ENCODE measurements around the gene UTS2. TPM values are rescaled to one million over a fixed set of nuclear protein-coding genes. Genes with fewer than 3 reads are reported as not detected.

The UTS2 gene
- total RNA-seq, result not detected

- no peak for ATAC-seq
Measured at GRCh38 chr1:7852804-7853683, at the start of gene UTS2. TSS of gene UTS2 (minus strand) at chr1:7853065. CDS start at chr1:7853003, 62 bp downstream.

DNA sequence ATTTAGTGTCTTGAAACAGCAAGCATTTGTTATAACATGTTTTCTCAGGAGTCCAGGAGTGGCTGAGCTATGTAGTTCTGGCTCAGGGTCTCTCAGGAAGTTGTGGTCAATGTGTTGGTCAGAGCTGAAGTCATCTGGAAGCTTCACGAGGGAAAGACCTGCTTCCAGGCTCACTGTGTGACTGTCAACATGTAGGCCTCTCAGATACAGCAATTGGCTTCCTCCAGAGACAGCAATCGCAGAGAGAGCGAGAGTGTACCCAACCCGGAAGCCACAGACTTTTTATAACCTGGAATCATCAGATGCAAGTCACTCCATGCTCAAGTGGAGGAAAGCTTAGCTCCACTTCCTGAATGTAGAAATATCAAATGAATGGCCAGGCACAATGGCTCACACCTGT, 46.9 kb upstream of the UTS2 start:
- ATAC-seq, result no peak

DNA sequence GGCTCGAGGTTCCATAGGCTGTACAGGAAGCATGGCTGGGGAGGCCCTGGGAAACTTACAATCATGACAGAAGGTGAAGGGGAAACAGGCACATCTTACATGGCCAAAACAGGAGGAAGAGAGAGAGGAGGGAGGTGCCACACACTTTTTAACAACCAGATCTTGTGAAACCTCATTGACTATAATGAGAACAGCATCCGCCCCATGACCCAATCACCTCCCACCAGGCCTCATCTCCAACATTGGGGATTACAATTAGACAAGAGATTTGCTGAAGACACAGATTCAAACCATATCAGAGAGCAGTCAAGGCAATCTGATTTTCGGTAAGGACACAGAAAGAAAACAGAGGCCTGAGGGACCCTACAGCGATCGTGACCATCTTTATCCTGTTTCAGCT, 46.1 kb upstream of the UTS2 start:
- no peak for ATAC-seq

GRCh38 chr1:7896994-7897393, 44.1 kb upstream of the UTS2 start:
- ATAC-seq, result no peak

- ATAC-seq, result no peak
Measured at GRCh38 chr1:7893529-7894180, 40.8 kb upstream of the UTS2 start.

DNA sequence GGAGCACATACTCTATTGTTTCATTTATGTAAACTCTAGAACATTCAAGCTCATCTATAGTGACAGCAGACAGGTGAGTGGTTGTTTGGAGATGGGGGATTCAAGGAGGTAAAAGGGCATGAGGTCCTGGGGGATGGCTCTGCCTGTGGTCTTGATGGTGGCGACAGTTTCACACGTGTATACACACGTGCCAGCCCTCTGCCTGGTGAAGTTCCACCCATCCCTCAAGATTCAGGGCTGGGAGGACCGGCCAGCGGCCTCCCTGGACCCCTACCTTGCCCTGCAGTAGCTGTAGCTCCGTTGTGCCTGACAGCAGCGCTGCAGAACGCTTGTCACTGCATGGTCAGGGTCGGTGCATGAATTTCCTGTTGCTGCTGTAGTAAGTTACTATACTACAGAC, 38.9 kb upstream of the UTS2 start:
- ATAC-seq, result no peak

DNA sequence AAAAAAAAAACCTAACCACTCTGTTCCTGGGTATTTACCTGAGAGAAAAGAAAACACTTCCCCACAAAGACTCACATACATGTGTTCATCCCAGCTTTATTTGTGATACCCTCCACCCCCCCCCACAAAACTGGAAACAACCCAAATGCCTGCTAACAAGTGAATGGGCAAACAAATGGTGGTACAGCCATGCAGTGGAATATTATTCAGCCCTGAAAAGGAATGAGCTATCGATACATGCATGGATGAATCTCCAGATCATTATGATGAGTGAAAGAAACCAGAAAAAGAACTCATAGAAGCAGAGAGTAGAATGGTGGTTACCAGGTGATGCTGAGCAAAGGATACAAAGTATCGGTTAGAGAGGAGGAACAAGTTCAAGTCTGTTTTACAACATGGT, 38.0 kb upstream of the UTS2 start:
- no peak for ATAC-seq

DNA sequence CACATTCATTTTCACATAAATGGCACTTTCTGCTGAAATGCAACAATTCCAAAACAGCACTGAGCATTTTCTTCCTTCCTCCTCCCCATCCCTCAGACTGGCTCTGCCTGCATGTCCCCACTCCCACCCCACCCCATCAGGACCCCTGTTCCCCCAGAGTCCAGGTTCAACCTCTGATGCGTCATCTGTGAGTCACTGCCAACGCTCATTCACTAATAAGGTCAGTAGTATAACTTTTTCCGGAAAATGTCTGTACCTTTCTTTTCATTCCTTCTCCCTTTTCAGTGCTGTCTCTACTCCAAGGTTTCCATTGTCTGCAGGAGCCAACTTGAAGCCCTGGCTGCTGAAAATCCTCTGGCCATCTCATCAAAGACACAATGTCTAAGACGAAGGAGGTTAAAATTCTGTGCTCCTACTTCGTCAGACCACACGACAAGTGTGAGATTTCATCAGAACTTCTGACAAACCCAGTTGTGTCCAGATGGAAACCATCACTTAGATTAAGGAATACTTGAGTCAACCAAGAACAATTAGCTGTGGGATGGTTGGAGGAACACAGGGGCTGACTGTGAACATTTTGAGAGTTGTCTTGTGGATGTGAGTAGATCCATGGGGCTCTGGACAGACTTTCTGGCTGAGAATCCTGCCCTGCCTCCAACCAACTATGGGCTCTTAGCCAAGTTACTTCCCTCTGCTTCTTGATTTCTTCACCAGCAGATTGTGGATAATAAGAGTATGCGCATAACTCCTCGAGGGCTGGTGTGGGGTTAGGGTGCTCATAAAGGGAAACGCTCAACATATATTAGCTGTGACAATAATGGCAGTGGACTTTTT, 35.6 kb upstream of the UTS2 start:
- ATAC-seq, result no peak

DNA sequence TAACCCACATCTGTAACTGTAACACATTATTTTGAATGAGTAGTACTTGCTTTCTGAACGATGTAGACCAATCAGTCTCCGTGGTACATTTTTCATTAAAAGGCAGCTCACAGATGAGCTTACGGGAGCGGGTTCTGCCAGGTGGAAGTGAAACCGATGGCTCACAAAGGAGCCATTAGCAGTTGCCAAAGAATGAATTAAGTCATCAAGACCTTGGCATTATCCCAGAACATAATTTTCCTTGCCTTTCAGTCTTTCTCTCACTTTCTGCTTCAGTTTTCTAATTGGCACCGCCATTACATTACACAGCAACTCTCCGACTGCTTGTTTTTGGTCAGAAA, 33.5 kb upstream of the UTS2 start:
- ATAC-seq, result peak; percentile 58

- peak; percentile 98 for ATAC-seq
Measured at GRCh38 chr1:7885513-7886404, 32.9 kb upstream of the UTS2 start.

GRCh38 chr1:7884757-7885156, 31.9 kb upstream of the UTS2 start:
- ATAC-seq, result no peak

DNA sequence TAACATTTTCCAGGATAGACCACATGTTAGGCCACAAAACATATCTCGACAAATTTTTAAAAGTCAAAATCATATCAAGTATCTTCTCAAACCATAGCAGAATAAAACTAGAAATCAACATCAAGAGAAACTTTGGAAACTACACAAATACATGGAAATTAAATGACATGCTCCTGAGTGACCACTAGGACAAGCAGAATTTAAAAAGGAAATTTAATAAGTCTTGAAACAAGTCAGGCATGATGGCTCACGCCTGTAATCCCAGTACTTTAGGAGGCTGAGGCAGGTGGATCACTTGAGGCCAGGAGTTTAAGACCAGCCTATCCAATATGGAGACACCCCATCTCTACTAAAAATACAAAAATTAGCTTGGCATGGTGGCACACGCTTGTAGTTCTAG, 26.4 kb upstream of the UTS2 start:
- no peak for ATAC-seq

DNA sequence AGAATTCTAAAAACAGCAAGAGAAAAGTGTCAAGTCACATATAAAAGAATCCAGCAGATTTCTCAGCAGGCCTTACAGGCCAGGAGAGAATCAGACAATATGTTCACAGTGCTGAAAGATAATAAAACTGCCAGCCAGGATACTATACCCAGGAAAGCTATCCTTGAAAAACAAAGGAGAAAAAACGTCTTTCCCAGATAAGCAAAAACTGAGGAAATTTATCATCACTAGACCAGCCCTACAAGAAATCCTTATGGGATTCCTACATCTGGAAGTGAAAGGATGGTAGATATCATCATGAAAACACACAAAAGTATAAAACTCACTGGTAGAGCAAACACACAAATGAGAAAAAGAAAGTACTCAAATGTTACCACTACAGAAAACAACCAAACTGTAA, 25.2 kb upstream of the UTS2 start:
- ATAC-seq, result no peak

GRCh38 chr1:7873801-7874795, 21.2 kb upstream of the UTS2 start:
- no peak for ATAC-seq

- ATAC-seq, result no peak
Measured at GRCh38 chr1:7871136-7871535, 18.3 kb upstream of the UTS2 start.

- ATAC-seq, result no peak
Measured at GRCh38 chr1:7869136-7869920, 16.5 kb upstream of the UTS2 start.

- ATAC-seq, result no peak
Measured at GRCh38 chr1:7868070-7868780, 15.4 kb upstream of the UTS2 start.

- no peak for ATAC-seq
Measured at GRCh38 chr1:7865978-7866377, 13.1 kb upstream of the UTS2 start.

- no peak for ATAC-seq
Measured at GRCh38 chr1:7863756-7864328, 11.0 kb upstream of the UTS2 start.
